Brain microvascular endothelial cell (primary cell): ENCODE results near the gene TCAIM.
A peak's percentile ranks its signal among the peaks of the same experiment; 100 is the strongest.

Source experiments
- DNase-seq: peaks from one replicate; pipeline ENCODE4 v3.0.0-alpha.2; 2020
- H3K27ac ChIP-seq: fragments of 250-450 bp; sonication (Bioruptor Pico); 2 replicates; pipeline ENCODE4 v1.5.1; 2020; ENCODE audit warnings: mild to moderate bottlenecking, moderate library complexity
- H3K27me3 ChIP-seq: fragments of 250-450 bp; sonication (Bioruptor Pico); replicated peaks from 2 replicates; pipeline ENCODE4 v1.5.1; 2020; ENCODE audit warnings: mild to moderate bottlenecking
- H3K36me3 ChIP-seq: fragments of 250-450 bp; sonication (Bioruptor Pico); replicated peaks from 2 replicates; pipeline ENCODE4 v1.5.1; 2020; ENCODE audit warnings: mild to moderate bottlenecking
- H3K4me3 ChIP-seq: 2 replicates; pipeline ENCODE4 v1.5.1; 2011; ENCODE audit warnings: low read depth, mild to moderate bottlenecking, control low read depth, low read length, moderate library complexity
- in situ Hi-C: cut with HindIII; loops from 2 replicates; pipeline ENCODE4 v1.10.0; 2017; ENCODE audit warnings: low sequenced_read_pairs, low pct_ligation_motif_present
- TF ChIP-seq, protein P1 (sequence below): IDR thresholded peaks from 2 replicates; pipeline ENCODE4 v1.5.1; 2011; ENCODE audit warnings: low read depth, mild to moderate bottlenecking, moderate library complexity, low read length, control low read depth, inconsistent platforms; ENCODE audit errors: missing control alignments

Gene TCAIM, protein sequence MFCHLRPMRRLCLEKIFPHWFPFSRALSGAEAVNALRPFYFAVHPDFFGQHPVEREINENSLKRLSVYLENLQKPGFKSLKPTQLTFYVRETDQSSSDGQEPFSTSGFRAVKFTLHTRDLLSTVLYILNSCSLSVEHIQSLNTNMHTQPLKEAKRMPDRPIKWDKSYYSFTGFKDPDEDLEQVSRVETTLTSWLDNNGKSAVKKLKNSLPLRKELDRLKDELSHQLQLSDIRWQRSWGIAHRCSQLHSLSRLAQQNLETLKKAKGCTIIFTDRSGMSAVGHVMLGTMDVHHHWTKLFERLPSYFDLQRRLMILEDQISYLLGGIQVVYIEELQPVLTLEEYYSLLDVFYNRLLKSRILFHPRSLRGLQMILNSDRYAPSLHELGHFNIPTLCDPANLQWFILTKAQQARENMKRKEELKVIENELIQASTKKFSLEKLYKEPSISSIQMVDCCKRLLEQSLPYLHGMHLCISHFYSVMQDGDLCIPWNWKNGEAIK

DNA sequence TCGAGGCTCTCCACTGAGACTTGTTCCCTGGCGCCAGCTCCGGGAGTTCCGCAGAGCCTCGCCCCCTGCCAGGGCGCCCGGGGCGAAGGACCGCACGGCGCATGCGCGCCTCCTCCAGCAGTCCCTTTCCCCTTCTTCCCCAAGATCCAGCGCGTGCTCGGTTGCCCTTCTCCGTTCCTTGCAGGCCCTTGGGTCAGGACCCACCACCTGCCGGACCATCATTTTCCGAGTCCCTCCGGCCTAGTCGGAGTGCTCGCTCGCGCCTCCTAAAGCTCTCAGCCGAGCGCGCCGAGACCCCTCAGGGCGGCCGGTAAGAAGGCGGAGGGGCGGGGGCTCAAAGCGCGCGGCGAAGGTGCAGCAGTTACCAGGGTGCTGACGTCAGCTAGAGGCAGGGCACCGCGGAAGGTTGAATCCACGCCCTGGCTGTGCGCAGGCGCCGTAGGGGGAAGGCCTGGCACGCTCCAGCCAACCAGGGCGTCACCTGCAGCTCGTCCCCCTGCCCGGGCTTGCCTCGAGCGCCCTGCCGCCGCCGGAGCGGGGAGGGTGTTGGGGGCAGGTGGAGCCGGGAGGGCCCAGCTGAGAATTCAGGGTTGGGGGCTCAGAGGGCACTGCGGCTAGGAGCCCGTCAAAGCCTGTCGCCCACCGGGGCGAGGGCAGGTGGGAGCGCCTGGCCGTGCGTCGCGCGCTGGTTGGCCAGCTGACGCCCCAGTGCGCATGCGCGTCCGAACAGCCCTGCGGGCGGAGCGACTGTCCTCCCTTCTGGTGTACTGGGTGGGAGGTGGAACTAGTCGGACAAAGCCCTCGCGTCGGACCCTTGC, at the start of gene TCAIM:
Gene TCAIM (plus strand): TSS at position 757 of the 818 bp plus-strand sequence. CDS start 16,017 bp downstream, outside the sequence.
- Histone ChIP-seq H3K4me3 (peak within 1 kb of the TSS; percentile 93), H3K36me3 (no peaks in the 10 kb centered on the region), H3K27me3 (no peaks in the 10 kb centered on the region), H3K27ac (peak within 1 kb of the TSS; percentile 63)
- peak; percentile 96 for DNase-seq
- TF ChIP-seq, protein P1, sequence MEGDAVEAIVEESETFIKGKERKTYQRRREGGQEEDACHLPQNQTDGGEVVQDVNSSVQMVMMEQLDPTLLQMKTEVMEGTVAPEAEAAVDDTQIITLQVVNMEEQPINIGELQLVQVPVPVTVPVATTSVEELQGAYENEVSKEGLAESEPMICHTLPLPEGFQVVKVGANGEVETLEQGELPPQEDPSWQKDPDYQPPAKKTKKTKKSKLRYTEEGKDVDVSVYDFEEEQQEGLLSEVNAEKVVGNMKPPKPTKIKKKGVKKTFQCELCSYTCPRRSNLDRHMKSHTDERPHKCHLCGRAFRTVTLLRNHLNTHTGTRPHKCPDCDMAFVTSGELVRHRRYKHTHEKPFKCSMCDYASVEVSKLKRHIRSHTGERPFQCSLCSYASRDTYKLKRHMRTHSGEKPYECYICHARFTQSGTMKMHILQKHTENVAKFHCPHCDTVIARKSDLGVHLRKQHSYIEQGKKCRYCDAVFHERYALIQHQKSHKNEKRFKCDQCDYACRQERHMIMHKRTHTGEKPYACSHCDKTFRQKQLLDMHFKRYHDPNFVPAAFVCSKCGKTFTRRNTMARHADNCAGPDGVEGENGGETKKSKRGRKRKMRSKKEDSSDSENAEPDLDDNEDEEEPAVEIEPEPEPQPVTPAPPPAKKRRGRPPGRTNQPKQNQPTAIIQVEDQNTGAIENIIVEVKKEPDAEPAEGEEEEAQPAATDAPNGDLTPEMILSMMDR: no peak
- in situ Hi-C loops: no loop called here

DNA sequence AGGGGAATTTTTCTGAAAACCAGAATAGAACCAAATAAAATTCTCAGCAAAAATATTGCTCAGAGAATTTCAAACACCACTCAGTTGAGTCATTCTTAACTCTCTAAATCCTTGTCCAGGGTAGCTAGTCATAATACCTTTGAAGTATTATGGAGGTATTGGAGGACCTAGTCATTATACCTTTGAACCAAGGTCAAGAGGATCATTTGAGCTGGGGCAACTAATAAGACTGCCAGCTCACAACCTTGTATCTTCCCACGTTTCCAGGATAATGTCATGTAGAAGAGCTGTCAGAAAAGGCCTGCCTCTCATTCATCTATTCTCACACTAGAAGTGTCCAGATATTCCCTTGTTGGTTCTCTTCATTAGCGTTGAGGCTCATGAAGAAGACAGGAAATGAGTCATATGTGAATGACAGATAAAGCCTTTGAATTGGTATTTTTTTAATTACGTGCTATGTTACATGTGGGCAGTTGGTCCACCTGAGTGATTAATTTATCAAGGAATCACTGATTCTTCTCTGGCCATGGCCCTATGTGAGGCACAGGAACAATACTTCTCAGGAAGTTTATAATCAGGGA, 48.6 kb upstream of the TCAIM start:
- TF ChIP-seq, protein P1: no peak

DNA sequence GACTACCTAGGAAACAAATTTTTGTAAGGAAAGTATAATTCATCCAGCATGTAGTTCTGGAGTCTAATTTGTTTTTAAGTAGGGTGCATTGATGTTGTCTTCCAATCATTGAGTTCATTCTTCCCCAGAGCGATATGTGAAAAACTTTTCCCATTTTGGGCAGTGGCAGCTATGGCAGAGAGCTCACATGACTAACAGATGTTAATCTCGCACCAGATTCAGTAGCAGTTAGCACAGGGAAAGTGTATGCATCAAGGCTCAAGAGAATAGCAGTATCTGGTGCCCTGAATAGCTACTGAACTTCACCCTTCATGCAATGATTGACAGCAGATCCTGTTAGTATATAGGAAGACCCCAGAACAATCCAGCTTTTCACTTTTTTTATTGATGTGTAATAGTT, 46.3 kb upstream of the TCAIM start:
- no peak overlapping the region for H3K4me3 ChIP-seq
- H3K27me3 ChIP-seq: no peaks in the 10 kb centered on the region
- no peak for DNase-seq
- TF ChIP-seq, protein P1: no peak
- H3K36me3 ChIP-seq: no peaks in the 10 kb centered on the region
- in situ Hi-C loops: no loop called here
- no peak overlapping the region for H3K27ac ChIP-seq

More for the DNA sequence above, 48.6 kb upstream of the TCAIM start:
- Histone ChIP-seq H3K27ac (no peak overlapping the region), H3K4me3 (no peak overlapping the region), H3K27me3 (no peaks in the 10 kb centered on the region), H3K36me3 (no peaks in the 10 kb centered on the region)
- in situ Hi-C loops: no loop called here
- DNase-seq: no peak

DNA sequence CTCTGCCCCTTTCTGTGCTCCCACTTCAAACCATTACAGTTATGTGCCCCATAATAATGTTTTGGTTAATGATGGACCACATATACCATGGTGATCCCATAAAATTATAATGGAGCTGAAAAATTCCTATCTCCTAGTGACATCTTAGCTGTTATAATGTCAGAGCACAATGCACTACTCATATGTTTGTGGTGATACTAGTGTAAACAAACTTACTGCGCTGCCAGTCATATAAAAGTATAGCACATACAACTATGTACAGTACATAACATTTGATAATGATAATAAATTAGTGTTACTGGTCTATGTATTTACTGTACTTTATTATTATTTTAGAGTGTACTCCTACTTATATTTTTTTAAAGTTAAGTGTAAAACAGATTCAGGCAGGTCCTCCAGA, 45.6 kb upstream of the TCAIM start:
- Histone ChIP-seq H3K4me3 (no peak overlapping the region), H3K36me3 (no peaks in the 10 kb centered on the region), H3K27ac (no peak overlapping the region), H3K27me3 (no peaks in the 10 kb centered on the region)
- in situ Hi-C loops: no loop called here
- TF ChIP-seq, protein P1: no peak
- DNase-seq: no peak

DNA sequence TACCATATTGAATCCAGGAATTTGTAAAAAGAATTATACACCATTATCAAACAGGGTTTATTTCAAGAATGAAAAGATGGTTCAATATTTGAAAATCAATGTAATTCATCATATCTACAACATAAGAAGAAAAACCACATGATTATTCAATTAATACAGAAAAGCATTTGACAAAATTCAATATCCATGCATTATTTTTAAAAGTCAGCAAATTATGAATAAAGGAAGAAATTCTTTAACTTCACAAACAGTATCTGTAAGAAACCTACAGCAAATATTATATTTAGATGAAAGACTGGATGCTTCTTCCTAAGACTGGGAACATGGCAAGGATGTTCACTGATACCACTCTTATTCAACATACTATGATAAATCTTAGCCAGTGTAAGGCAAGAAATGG, 41.3 kb upstream of the TCAIM start:
- DNase-seq: no peak
- Histone ChIP-seq H3K36me3 (no peaks in the 10 kb centered on the region), H3K27ac (no peak overlapping the region), H3K27me3 (no peaks in the 10 kb centered on the region), H3K4me3 (no peak overlapping the region)
- in situ Hi-C loops: no loop called here
- TF ChIP-seq, protein P1: no peak
